GM12864 (cell line): ENCODE results near the gene SUSD1.

Source experiments
- DNase-seq: peaks from one replicate; pipeline ENCODE4 v3.0.0-alpha.2; 2011; ENCODE audit warnings: low read depth
- H3K4me3 ChIP-seq: 2 replicates; pipeline ENCODE4 v1.5.1; 2011; ENCODE audit warnings: mild to moderate bottlenecking, low read depth, low read length, control low read depth
- TF ChIP-seq, protein P1 (sequence below): IDR thresholded peaks from 2 replicates; pipeline ENCODE4 v1.5.1; 2011; ENCODE audit warnings: low read depth, mild to moderate bottlenecking, moderate library complexity, low read length, control low read depth, inconsistent platforms; ENCODE audit errors: missing control alignments

The SUSD1 gene

GRCh38 chr9:112091810-112092209 is 83.3 kb downstream of the SUSD1 start:
- no peak for DNase-seq

GRCh38 chr9:112087506-112087905 is 87.6 kb downstream of the SUSD1 start:
- TF ChIP-seq, protein P1, sequence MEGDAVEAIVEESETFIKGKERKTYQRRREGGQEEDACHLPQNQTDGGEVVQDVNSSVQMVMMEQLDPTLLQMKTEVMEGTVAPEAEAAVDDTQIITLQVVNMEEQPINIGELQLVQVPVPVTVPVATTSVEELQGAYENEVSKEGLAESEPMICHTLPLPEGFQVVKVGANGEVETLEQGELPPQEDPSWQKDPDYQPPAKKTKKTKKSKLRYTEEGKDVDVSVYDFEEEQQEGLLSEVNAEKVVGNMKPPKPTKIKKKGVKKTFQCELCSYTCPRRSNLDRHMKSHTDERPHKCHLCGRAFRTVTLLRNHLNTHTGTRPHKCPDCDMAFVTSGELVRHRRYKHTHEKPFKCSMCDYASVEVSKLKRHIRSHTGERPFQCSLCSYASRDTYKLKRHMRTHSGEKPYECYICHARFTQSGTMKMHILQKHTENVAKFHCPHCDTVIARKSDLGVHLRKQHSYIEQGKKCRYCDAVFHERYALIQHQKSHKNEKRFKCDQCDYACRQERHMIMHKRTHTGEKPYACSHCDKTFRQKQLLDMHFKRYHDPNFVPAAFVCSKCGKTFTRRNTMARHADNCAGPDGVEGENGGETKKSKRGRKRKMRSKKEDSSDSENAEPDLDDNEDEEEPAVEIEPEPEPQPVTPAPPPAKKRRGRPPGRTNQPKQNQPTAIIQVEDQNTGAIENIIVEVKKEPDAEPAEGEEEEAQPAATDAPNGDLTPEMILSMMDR = no peak
- no peak for DNase-seq
- no peak overlapping the region for H3K4me3 ChIP-seq

More at GRCh38 chr9:112091810-112092209, 83.3 kb downstream of the SUSD1 start:
- no peak overlapping the region for H3K4me3 ChIP-seq
- TF ChIP-seq, protein P1 = peak; percentile 45

DNA sequence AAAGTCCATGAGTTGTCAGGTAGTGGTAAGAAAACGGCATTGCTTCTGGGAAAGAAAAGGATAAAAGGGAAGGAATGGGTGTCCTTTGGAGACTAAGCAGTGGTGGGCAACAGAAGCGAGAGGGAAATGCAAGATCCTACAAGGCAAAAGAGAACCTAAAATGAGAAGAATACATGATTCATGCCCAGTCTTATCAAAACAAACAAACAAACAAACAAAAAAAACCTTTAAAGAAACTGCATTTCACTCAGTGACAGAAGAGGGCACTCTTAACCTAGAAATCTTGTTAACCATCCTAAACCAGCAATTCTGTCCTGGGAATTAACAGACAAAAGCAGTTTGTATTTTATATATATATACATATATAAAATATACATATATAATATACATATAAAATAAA is 88.5 kb downstream of the SUSD1 start:
- H3K4me3 ChIP-seq = no peak overlapping the region
- DNase-seq = no peak
- TF ChIP-seq, protein P1 = peak; percentile 63

DNA sequence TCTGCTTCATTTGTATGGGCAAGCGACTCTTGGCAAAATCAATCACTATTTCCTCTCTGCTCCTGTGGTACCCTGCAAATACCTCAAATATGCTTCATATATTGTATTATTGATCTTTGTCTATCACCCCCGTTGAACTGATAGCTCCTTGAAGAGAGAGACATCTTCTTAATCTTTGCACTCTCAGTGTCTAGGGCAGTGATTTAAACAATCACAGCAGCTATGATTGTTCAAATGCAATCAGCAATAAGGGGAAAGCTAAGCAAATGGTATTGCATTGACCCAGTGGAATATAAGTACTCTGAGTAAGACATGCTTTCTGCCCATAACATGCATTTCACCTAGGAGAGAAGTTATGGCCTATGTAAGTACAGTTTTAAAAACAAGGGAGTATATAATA is 90.2 kb downstream of the SUSD1 start:
- DNase-seq = no peak
- TF ChIP-seq, protein P1 = no peak
- H3K4me3 ChIP-seq = no peak overlapping the region

DNA sequence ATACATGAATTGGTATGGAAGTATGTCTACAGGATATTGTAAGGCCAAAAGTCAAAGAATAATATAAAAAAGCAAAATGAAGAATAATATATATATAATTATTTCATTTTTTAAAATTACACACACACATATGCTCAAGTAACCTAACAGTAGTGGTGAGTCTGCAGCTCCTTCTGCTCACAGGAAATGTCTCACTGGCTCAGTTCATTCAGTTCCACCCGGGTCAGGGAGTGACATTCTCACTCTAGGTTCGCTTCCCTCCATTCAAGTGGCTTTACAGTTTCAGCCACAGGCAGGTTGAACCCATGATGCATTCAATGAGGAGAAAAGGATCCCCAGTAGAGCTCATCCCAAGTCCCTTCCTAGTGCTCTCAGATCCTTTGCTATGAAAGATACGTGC is 90.8 kb downstream of the SUSD1 start:
- TF ChIP-seq, protein P1 = no peak

DNA sequence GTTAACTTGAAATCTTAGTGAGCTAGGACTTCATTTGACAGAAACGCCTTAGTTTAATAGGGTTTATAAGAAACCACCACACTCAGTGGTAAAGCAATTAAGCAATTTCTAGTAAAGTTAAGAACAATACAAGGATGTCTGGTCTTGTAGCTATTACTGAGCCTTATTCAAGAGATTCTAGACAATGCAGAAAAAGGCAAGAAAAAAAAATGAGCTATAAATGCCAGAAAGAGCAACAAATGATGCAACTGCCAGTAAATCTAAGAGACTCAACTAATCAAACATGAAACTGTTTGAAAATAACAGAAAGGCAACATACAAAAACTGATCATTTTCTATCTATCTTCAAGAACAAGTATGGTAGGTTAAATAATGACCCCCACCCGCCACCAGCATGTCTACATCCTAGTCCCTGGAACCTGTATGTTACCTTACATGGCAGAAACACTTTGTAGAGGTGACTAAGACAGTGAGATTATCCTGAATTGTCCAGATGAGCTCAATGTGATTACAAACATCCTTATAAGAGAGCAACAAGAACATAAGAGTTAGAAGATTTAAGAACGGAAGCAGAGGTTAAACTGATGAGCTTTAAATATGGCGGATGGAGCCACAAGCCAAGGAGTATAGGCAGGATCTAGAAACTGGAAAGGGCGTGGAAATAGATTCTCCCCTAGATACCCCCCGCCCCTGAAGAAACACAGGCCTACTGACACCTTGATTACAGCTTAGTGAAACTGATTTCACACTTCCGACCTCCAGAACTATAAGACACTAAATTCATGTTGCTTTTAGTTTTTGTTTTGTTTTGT is 93.0 kb downstream of the SUSD1 start:
- TF ChIP-seq, protein P1 = no peak

More for the DNA sequence above, 90.8 kb downstream of the SUSD1 start:
- no peak for DNase-seq
- H3K4me3 ChIP-seq = no peak overlapping the region

More for the DNA sequence above, 93.0 kb downstream of the SUSD1 start:
- no peak for DNase-seq
- H3K4me3 ChIP-seq = no peak overlapping the region
